ENCODE results near the gene VOPP1. TPM values are rescaled to one million over a fixed set of nuclear protein-coding genes. Genes with fewer than 3 reads are reported as not detected.
"Not testable (repeated sequence)": the region's sequence is repeated elsewhere in the genome, so short reads cannot be mapped to it uniquely, and the experiment has no call there.

Gene VOPP1
- total RNA-seq, 1 experiment from 2014 or later, result 30.3 TPM

DNA sequence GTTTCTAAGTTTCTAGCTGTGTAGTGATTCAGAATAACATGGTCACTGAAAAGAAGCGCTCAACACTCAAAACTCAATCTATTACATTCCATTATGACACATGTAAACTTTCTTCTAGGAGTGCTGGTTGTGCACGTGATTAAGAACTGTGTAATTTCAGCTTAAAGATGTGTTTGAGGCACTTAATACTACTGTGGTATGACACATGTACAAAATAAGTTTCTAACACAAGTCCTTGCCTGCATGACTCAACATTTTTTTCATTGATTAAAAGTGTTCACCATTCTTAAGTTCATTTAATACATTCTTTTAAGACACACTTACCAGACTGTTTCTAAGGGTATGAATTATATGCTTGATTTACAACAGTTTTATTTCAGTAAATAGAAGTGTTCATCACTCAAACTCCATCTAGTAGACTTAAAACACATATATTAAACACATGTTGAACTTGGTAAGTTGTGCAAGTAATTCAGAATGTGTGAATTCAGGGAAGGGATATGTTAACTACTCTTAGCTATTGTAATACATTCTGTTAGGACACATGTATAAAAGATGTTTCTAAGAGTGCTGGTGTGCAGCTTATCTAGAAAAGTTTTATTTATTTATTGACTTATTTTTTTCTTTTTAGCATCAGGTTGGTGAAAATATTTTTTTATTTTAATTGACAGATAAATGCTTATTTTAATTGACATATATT lies 42.2 kb upstream of the VOPP1 start:
- H4K20me1 ChIP-seq (ENCODE audit: insufficient read depth); H3K79me2 ChIP-seq (ENCODE audit: insufficient read depth, low read length); ATAC-seq; H3K36me3 ChIP-seq (ENCODE audit: control insufficient read depth in 1 of 2, insufficient read depth in 2 of 2, low read length in 2 of 2); H3K4me2 ChIP-seq (ENCODE audit: low read length); H3K27ac ChIP-seq (ENCODE audit: low read depth, low read length); RAD21 ChIA-PET (ENCODE audit: low non-redundant PET in 1 of 2, low total read pairs in 2 of 2, uncharacterized antibody in 2 of 2, unreplicated experiment in 2 of 2); H3K9me3 ChIP-seq (ENCODE audit: control insufficient read depth in 1 of 2, insufficient read depth in 1 of 2, low read depth in 1 of 2, low read length in 2 of 2); BruUV-seq (replicated peaks); H3K27me3 ChIP-seq (ENCODE audit: insufficient read depth, low read length); H3K9ac ChIP-seq (ENCODE audit: low read length); intact Hi-C loops (cut with micrococcal nuclease); H2AFZ ChIP-seq (ENCODE audit: low read depth, low read length, poor library complexity, severe bottlenecking); H3K9me2 ChIP-seq (ENCODE audit: insufficient read depth); H3K4me3 ChIP-seq (replicated peaks in 1 of 2; ENCODE audit: low read depth in 1 of 2, low read length in 2 of 2); DNase-seq (ENCODE audit: low read depth, low spot score); POLR2A ChIA-PET; CTCF ChIA-PET; H3K4me1 ChIP-seq (ENCODE audit: control insufficient read depth in 1 of 2, insufficient read depth in 2 of 2, low read length in 2 of 2): not testable (repeated sequence)

DNA sequence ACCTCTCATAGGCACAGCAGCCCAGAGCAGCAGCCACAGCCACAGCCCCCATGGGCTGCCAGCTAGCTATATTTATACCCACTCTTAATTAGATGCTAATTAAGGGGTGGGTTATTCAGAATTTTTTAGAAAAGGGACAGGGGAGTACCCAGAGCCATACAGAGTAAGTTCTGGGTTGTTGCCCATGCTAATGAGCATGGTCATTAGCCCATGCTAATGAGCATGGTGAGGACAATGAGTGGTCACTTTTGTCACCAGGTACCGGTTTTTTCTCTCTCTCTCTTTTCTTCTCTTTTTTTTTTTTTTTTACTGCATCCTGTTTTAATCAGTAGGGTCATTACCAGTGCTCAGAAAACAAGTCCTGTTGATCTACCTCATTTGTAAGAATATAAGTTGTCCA lies 37.4 kb upstream of the VOPP1 start:
- intact Hi-C loops (cut with micrococcal nuclease); ATAC-seq; H3K36me3 ChIP-seq (ENCODE audit: control insufficient read depth in 1 of 2, insufficient read depth in 2 of 2, low read length in 2 of 2); H3K27me3 ChIP-seq (ENCODE audit: insufficient read depth, low read length); H2AFZ ChIP-seq (ENCODE audit: low read depth, low read length, poor library complexity, severe bottlenecking); H3K79me2 ChIP-seq (ENCODE audit: insufficient read depth, low read length); H3K9me2 ChIP-seq (ENCODE audit: insufficient read depth); H3K4me3 ChIP-seq (replicated peaks in 1 of 2; ENCODE audit: low read depth in 1 of 2, low read length in 2 of 2); H4K20me1 ChIP-seq (ENCODE audit: insufficient read depth); BruUV-seq (replicated peaks); POLR2A ChIA-PET; RAD21 ChIA-PET (ENCODE audit: low non-redundant PET in 1 of 2, low total read pairs in 2 of 2, uncharacterized antibody in 2 of 2, unreplicated experiment in 2 of 2); H3K4me1 ChIP-seq (ENCODE audit: control insufficient read depth in 1 of 2, insufficient read depth in 2 of 2, low read length in 2 of 2); H3K27ac ChIP-seq (ENCODE audit: low read depth, low read length); H3K9ac ChIP-seq (ENCODE audit: low read length); H3K9me3 ChIP-seq (ENCODE audit: control insufficient read depth in 1 of 2, insufficient read depth in 1 of 2, low read depth in 1 of 2, low read length in 2 of 2); CTCF ChIA-PET; DNase-seq (ENCODE audit: low read depth, low spot score); H3K4me2 ChIP-seq (ENCODE audit: low read length): not testable (repeated sequence)

DNA sequence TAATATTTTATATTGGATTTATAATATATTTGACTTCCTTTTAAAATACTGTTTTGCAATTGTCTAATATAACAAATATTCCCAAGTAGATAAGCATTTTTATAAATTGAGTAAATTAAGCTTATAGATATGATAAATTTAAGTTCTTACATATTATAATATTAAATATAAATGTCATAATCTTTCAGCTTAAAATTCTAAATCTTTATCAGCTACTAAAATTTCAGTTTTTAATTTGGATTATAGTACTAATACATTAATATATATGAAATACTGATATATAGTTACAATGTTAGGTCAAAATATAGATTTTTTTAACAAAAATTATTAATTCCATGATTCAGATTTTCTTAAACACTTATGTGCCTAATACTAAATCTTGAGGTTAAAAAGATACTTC lies 33.4 kb upstream of the VOPP1 start:
- H3K27me3 ChIP-seq (ENCODE audit: insufficient read depth, low read length); H2AFZ ChIP-seq (ENCODE audit: low read depth, low read length, poor library complexity, severe bottlenecking); ATAC-seq; H3K4me1 ChIP-seq (ENCODE audit: control insufficient read depth in 1 of 2, insufficient read depth in 2 of 2, low read length in 2 of 2); H3K9me3 ChIP-seq (ENCODE audit: control insufficient read depth in 1 of 2, insufficient read depth in 1 of 2, low read depth in 1 of 2, low read length in 2 of 2); H3K9ac ChIP-seq (ENCODE audit: low read length); H3K4me2 ChIP-seq (ENCODE audit: low read length); intact Hi-C loops (cut with micrococcal nuclease); H3K27ac ChIP-seq (ENCODE audit: low read depth, low read length); H3K4me3 ChIP-seq (replicated peaks in 1 of 2; ENCODE audit: low read depth in 1 of 2, low read length in 2 of 2); POLR2A ChIA-PET; H3K79me2 ChIP-seq (ENCODE audit: insufficient read depth, low read length); H3K36me3 ChIP-seq (ENCODE audit: control insufficient read depth in 1 of 2, insufficient read depth in 2 of 2, low read length in 2 of 2); CTCF ChIA-PET; RAD21 ChIA-PET (ENCODE audit: low non-redundant PET in 1 of 2, low total read pairs in 2 of 2, uncharacterized antibody in 2 of 2, unreplicated experiment in 2 of 2); DNase-seq (ENCODE audit: low read depth, low spot score); H3K9me2 ChIP-seq (ENCODE audit: insufficient read depth); H4K20me1 ChIP-seq (ENCODE audit: insufficient read depth); BruUV-seq (replicated peaks): not testable (repeated sequence)

Measured in HCT116 (cell line).